ENCODE results near the gene DHRS1.
A peak's percentile ranks its signal among the peaks of the same experiment; 100 is the strongest.

DHRS1 gene

GRCh38 chr14:24310265-24310645 lies 10.7 kb upstream of the DHRS1 start:
- peaks cover 8 to 36% (median 19%) of the 10 kb centered on the region in 4 experiments for H3K36me3 ChIP-seq (ENCODE audit: control insufficient read depth in 4 of 4, insufficient read depth in 4 of 4, low read length in 3 of 4)
- ChIA-PET CTCF (interaction anchor here (0.5 to 19.1 kb wide), 15 partner anchors 10 to 149 kb away, joined by 3 to 391 read pairs (median 7); partner anchors contain the start of genes ADCY4, DHRS1, IRF9 and KHNYN), POLR2A (interaction anchor here (1.0 kb wide), 1 partner anchor 90 kb away, joined by 4 read pairs; no protein-coding TSS in a partner anchor)
- peak in 1 of 3 donors; percentile 19 for DNase-seq
- H3K9me3 ChIP-seq (ENCODE audit: control extremely low read depth in 1 of 5, control insufficient read depth in 4 of 5, insufficient read depth in 2 of 5, low read depth in 1 of 5, low read length in 4 of 5) = no peaks in the 10 kb centered on the region
- peak overlapping the region in 1 of 2 experiments; percentile 40 for H3K27ac ChIP-seq (ENCODE audit: insufficient read depth in 1 of 2, low read depth in 1 of 2, low read length in 2 of 2, poor library complexity in 1 of 2, severe bottlenecking in 2 of 2)
- H3K4me1 ChIP-seq (ENCODE audit: control extremely low read depth in 1 of 4, control insufficient read depth in 4 of 4, insufficient read depth in 4 of 4, low read length in 3 of 4) = peaks cover 19 to 75% (median 66%) of the 10 kb centered on the region in 4 experiments
- peak overlapping the region in 6 of 7 experiments; percentile 6 to 68 (median 42) for H3K4me3 ChIP-seq (ENCODE audit: control insufficient read depth in 1 of 7, extremely low read depth in 1 of 7, insufficient read depth in 4 of 7, low read depth in 2 of 7, low read length in 6 of 7)
- 6% methylated on average over 4 of the region's 5 CpGs for WGBS (ENCODE audit: insufficient coverage)
- no peaks in the 10 kb centered on the region for H3K27me3 ChIP-seq (replicated peaks in 2 of 5; ENCODE audit: control insufficient read depth in 4 of 5, insufficient read depth in 5 of 5, low read length in 4 of 5)

DNA sequence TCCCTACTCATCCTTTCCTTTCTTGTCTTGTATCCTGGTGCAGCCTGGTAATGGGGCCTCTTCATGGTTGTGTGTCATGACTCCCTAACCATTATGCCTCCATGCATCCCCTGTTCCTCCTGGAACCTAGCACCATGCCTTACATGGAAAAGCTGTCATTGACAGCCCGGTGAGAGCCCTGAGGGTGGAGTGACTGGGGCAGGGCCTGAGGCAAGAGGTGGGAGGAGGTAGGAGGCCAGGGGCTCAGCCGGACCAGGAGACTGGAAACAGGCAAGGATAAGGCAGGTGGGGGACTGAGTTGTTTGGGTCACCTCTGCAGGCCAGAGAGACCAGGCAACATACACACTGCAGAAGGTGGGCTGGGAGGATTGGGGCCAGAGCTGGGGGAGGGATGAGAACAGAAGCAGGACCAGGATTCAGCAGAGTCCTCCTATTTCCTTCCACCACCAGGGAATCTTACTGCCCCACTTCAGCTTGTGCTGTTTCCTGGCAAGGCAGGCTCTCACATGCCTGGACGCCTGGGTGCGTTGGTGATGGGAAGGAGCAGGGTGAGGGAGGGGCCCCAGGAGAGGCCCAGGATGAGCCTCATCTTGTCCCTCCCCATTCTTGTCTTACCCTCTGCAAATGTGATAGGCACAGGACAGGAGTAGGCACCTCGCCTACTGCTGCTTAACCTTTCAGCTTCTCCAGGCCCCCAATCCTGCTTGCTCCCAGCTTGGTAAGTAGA lies 10.1 kb upstream of the DHRS1 start, which contains the start of gene LTB4R2:
Gene LTB4R2 (plus strand): TSS at position 603 of the 727 bp plus-strand sequence. CDS start 525 bp downstream, outside the sequence.
- WGBS (ENCODE audit: insufficient coverage) = 95% methylated on average over 5 of the region's 5 CpGs
- no peaks in the 10 kb centered on the region for H3K27me3 ChIP-seq (replicated peaks in 2 of 5; ENCODE audit: control insufficient read depth in 4 of 5, insufficient read depth in 5 of 5, low read length in 4 of 5)
- peaks cover 10 to 42% (median 24%) of the 10 kb centered on the region in 4 experiments for H3K36me3 ChIP-seq (ENCODE audit: control insufficient read depth in 4 of 4, insufficient read depth in 4 of 4, low read length in 3 of 4)
- peak within 1 kb of the TSS in 6 of 7 experiments; percentile 17 to 68 (median 42) for H3K4me3 ChIP-seq (ENCODE audit: control insufficient read depth in 1 of 7, extremely low read depth in 1 of 7, insufficient read depth in 4 of 7, low read depth in 2 of 7, low read length in 6 of 7)
- ChIA-PET CTCF (interaction anchor here (0.5 to 19.1 kb wide), 13 partner anchors 10 to 148 kb away, joined by 4 to 391 read pairs (median 29); partner anchors contain the start of genes ADCY4, DHRS1, IPO4 and IRF9), POLR2A (no interaction called here)
- H3K4me1 ChIP-seq (ENCODE audit: control extremely low read depth in 1 of 4, control insufficient read depth in 4 of 4, insufficient read depth in 4 of 4, low read length in 3 of 4) = peaks cover 17 to 70% (median 61%) of the 10 kb centered on the region in 4 experiments
- peak within 1 kb of the TSS in 1 of 2 experiments; percentile 40 for H3K27ac ChIP-seq (ENCODE audit: insufficient read depth in 1 of 2, low read depth in 1 of 2, low read length in 2 of 2, poor library complexity in 1 of 2, severe bottlenecking in 2 of 2)
- H3K9me3 ChIP-seq (ENCODE audit: control extremely low read depth in 1 of 5, control insufficient read depth in 4 of 5, insufficient read depth in 2 of 5, low read depth in 1 of 5, low read length in 4 of 5) = no peaks in the 10 kb centered on the region
- DNase-seq = no peak

- peaks cover 18 to 54% (median 34%) of the 10 kb centered on the region in 4 experiments for H3K36me3 ChIP-seq (ENCODE audit: control insufficient read depth in 4 of 4, insufficient read depth in 4 of 4, low read length in 3 of 4)
- no peaks in the 10 kb centered on the region for H3K9me3 ChIP-seq (ENCODE audit: control extremely low read depth in 1 of 5, control insufficient read depth in 4 of 5, insufficient read depth in 2 of 5, low read depth in 1 of 5, low read length in 4 of 5)
- WGBS (ENCODE audit: insufficient coverage) = 96% methylated on average over 7 of the region's 7 CpGs
- no peaks in the 10 kb centered on the region for H3K27me3 ChIP-seq (replicated peaks in 2 of 5; ENCODE audit: control insufficient read depth in 4 of 5, insufficient read depth in 5 of 5, low read length in 4 of 5)
- H3K27ac ChIP-seq (ENCODE audit: insufficient read depth in 1 of 2, low read depth in 1 of 2, low read length in 2 of 2, poor library complexity in 1 of 2, severe bottlenecking in 2 of 2) = no peak overlapping the region
- ChIA-PET POLR2A (interaction anchor here (1.0 kb wide), 1 partner anchor 9 kb away, joined by 3 read pairs; the partner anchor contains the start of genes DHRS1 and NOP9), CTCF (interaction anchor here (1.2 to 19.1 kb wide), 20 partner anchors 9 to 163 kb away, joined by 3 to 391 read pairs (median 10); partner anchors contain the start of genes ADCY4, DHRS1, GMPR2 and IPO4)
- H3K4me3 ChIP-seq (ENCODE audit: control insufficient read depth in 1 of 7, extremely low read depth in 1 of 7, insufficient read depth in 4 of 7, low read depth in 2 of 7, low read length in 6 of 7) = no peak overlapping the region
- H3K4me1 ChIP-seq (ENCODE audit: control extremely low read depth in 1 of 4, control insufficient read depth in 4 of 4, insufficient read depth in 4 of 4, low read length in 3 of 4) = peaks cover 11 to 58% (median 49%) of the 10 kb centered on the region in 4 experiments
- DNase-seq = no peak
Observed at GRCh38 chr14:24308342-24309124, 9.0 kb upstream of the DHRS1 start.

- Histone ChIP-seq H3K9me3 (ENCODE audit: control extremely low read depth in 1 of 5, control insufficient read depth in 4 of 5, insufficient read depth in 2 of 5, low read depth in 1 of 5, low read length in 4 of 5) (no peaks in the 10 kb centered on the region), H3K4me1 (ENCODE audit: control extremely low read depth in 1 of 4, control insufficient read depth in 4 of 4, insufficient read depth in 4 of 4, low read length in 3 of 4) (peaks cover 5 to 51% (median 41%) of the 10 kb centered on the region in 4 experiments), H3K36me3 (ENCODE audit: control insufficient read depth in 4 of 4, insufficient read depth in 4 of 4, low read length in 3 of 4) (peaks cover 20 to 60% (median 39%) of the 10 kb centered on the region in 4 experiments), H3K27ac (ENCODE audit: insufficient read depth in 1 of 2, low read depth in 1 of 2, low read length in 2 of 2, poor library complexity in 1 of 2, severe bottlenecking in 2 of 2) (no peak within 1 kb of the TSS), H3K4me3 (ENCODE audit: control insufficient read depth in 1 of 7, extremely low read depth in 1 of 7, insufficient read depth in 4 of 7, low read depth in 2 of 7, low read length in 6 of 7) (no peak within 1 kb of the TSS), H3K27me3 (replicated peaks in 2 of 5; ENCODE audit: control insufficient read depth in 4 of 5, insufficient read depth in 5 of 5, low read length in 4 of 5) (no peaks in the 10 kb centered on the region)
- ChIA-PET CTCF (interaction anchor here (0.7 to 19.1 kb wide), 25 partner anchors 8 to 215 kb away, joined by 3 to 391 read pairs (median 6); partner anchors contain the start of genes ADCY4, DHRS1, GMPR2 and IPO4), POLR2A (interaction anchor here (1.0 kb wide), 1 partner anchor 8 kb away, joined by 3 read pairs; the partner anchor contains the start of genes DHRS1 and NOP9)
- DNase-seq = peak in 2 of 3 donors; percentile 60 to 76
- 63% methylated on average over 6 of the region's 6 CpGs for WGBS (ENCODE audit: insufficient coverage)
Observed at GRCh38 chr14:24307575-24308341, 8.2 kb upstream of the DHRS1 start, which contains the start of gene CIDEB. TSS of gene CIDEB (minus strand) at chr14:24307977. CDS start at chr14:24307858, 119 bp downstream.

DNA sequence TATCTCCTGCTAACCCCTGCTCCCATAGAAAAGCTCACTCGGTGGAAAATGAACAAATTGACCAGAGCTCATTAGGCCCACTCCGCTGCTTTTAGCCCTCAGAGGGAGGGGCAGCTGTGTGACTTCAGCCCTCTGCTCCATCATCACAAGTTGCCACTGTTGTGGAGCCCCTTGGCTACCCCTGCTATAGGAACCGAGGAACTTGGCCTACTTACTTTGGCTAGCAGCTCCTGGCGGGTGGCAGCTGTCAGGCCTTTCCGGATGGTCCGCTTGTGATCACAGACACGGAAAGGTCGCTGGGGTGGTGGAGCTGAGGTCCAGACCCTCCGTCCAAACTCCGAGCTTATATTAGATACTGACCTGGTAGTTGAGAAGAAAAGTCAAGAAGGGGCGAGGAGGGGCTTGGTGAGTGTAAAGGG lies 7.6 kb upstream of the DHRS1 start:
- Histone ChIP-seq H3K27ac (ENCODE audit: insufficient read depth in 1 of 2, low read depth in 1 of 2, low read length in 2 of 2, poor library complexity in 1 of 2, severe bottlenecking in 2 of 2) (no peak overlapping the region), H3K4me1 (ENCODE audit: control extremely low read depth in 1 of 4, control insufficient read depth in 4 of 4, insufficient read depth in 4 of 4, low read length in 3 of 4) (peaks cover 3 to 45% (median 36%) of the 10 kb centered on the region in 4 experiments), H3K27me3 (replicated peaks in 2 of 5; ENCODE audit: control insufficient read depth in 4 of 5, insufficient read depth in 5 of 5, low read length in 4 of 5) (no peaks in the 10 kb centered on the region), H3K9me3 (ENCODE audit: control extremely low read depth in 1 of 5, control insufficient read depth in 4 of 5, insufficient read depth in 2 of 5, low read depth in 1 of 5, low read length in 4 of 5) (no peaks in the 10 kb centered on the region), H3K36me3 (ENCODE audit: control insufficient read depth in 4 of 4, insufficient read depth in 4 of 4, low read length in 3 of 4) (peaks cover 24 to 66% (median 45%) of the 10 kb centered on the region in 4 experiments), H3K4me3 (ENCODE audit: control insufficient read depth in 1 of 7, extremely low read depth in 1 of 7, insufficient read depth in 4 of 7, low read depth in 2 of 7, low read length in 6 of 7) (no peak overlapping the region)
- no peak for DNase-seq
- ChIA-PET POLR2A (no interaction called here), CTCF (interaction anchor here (0.7 to 19.1 kb wide), 22 partner anchors 7 to 215 kb away, joined by 3 to 391 read pairs (median 9); partner anchors contain the start of genes ADCY4, DHRS1, GMPR2 and IPO4)
- 86% methylated on average over 8 of the region's 11 CpGs for WGBS (ENCODE audit: insufficient coverage)

GRCh38 chr14:24304019-24304387 lies 4.4 kb upstream of the DHRS1 start:
- Histone ChIP-seq H3K9me3 (ENCODE audit: control extremely low read depth in 1 of 5, control insufficient read depth in 4 of 5, insufficient read depth in 2 of 5, low read depth in 1 of 5, low read length in 4 of 5) (no peaks in the 10 kb centered on the region), H3K27me3 (replicated peaks in 2 of 5; ENCODE audit: control insufficient read depth in 4 of 5, insufficient read depth in 5 of 5, low read length in 4 of 5) (no peaks in the 10 kb centered on the region), H3K4me1 (ENCODE audit: control extremely low read depth in 1 of 4, control insufficient read depth in 4 of 4, insufficient read depth in 4 of 4, low read length in 3 of 4) (peaks cover 6 to 33% (median 22%) of the 10 kb centered on the region in 4 experiments), H3K36me3 (ENCODE audit: control insufficient read depth in 4 of 4, insufficient read depth in 4 of 4, low read length in 3 of 4) (peaks cover 24 to 71% (median 54%) of the 10 kb centered on the region in 4 experiments), H3K4me3 (ENCODE audit: control insufficient read depth in 1 of 7, extremely low read depth in 1 of 7, insufficient read depth in 4 of 7, low read depth in 2 of 7, low read length in 6 of 7) (no peak overlapping the region), H3K27ac (ENCODE audit: insufficient read depth in 1 of 2, low read depth in 1 of 2, low read length in 2 of 2, poor library complexity in 1 of 2, severe bottlenecking in 2 of 2) (no peak overlapping the region)
- WGBS (ENCODE audit: insufficient coverage) = over 99% methylated on average over 11 of the region's 11 CpGs
- ChIA-PET CTCF (interaction anchor here (0.8 to 19.1 kb wide), 8 partner anchors 13 to 89 kb away, joined by 3 to 391 read pairs (median 12); partner anchors contain the start of genes ADCY4, MDP1 and TINF2), POLR2A (no interaction called here)
- no peak for DNase-seq

Data from common myeloid progenitor, CD34-positive (primary cell).